Cardiac muscle cell (in vitro differentiated cells and primary cell): ENCODE results near the gene LPIN1. TPM values are rescaled to one million over a fixed set of nuclear protein-coding genes. Genes with fewer than 3 reads are reported as not detected.
A peak's percentile ranks its signal among the peaks of the same experiment; 100 is the strongest.

Source experiments
- DNase-seq, 2 donors: peaks; one replicate each; pipeline versions ENCODE4 v3.0.0 to v3.0.0-alpha.2; 2010 to 2017; ENCODE audit warnings: low read depth in 1 of 2, low spot score in 1 of 2
- H3K27ac ChIP-seq: fragments of 200-600 bp; sonication (generic); 2 replicates; pipeline ENCODE4 v1.5.1; 2016
- H3K27me3 ChIP-seq: fragments of 200-600 bp; sonication (generic); 2 replicates; pipeline ENCODE4 v1.6.0; 2016; ENCODE audit warnings: control low read depth
- H3K36me3 ChIP-seq: fragments of 200-600 bp; sonication (generic); 2 replicates; pipeline ENCODE4 v1.5.1; 2016; ENCODE audit warnings: control low read depth
- H3K4me1 ChIP-seq: fragments of 200-600 bp; sonication (generic); 2 replicates; pipeline ENCODE4 v1.8.1; 2017; ENCODE audit warnings: low read depth, mild to moderate bottlenecking, mixed run types
- H3K4me3 ChIP-seq: fragments of 200-600 bp; sonication (generic); 2 replicates; pipeline ENCODE4 v1.5.1; 2016; ENCODE audit warnings: mild to moderate bottlenecking
- H3K9me3 ChIP-seq: fragments of 200-600 bp; sonication (generic); 2 replicates; pipeline ENCODE4 v1.5.1; 2017; ENCODE audit warnings: low read depth, mild to moderate bottlenecking, control low read depth
- CTCF ChIP-seq: IDR thresholded peaks from 2 replicates; pipeline ENCODE4 v1.5.1; 2012; ENCODE audit warnings: low read depth, mild to moderate bottlenecking, low read length
- polyA plus RNA-seq: library from polyadenylated mRNA; unstranded; fragments of >200 nt; fragmentation: Nextera tagmentation; extraction: Ambion mirVana; gene quantifications from 2 replicates; pipeline ENCODE4 v1.2.1, GENCODE V29; 2016
- total RNA-seq: library from RNA; depleted of rRNA; stranded (reverse); fragments of >200 nt; gene quantifications from 2 replicates; pipeline ENCODE4 v1.2.3, GENCODE V29; 2016

Gene LPIN1
- total and polyA plus RNA-seq, 2 experiments from 2014 or later, result 47.0 to 58.3 TPM

- H3K27me3 ChIP-seq, result no peaks in the 10 kb centered on the region
- DNase-seq, result no peak
- no peak for TF ChIP-seq CTCF
- no peaks in the 10 kb centered on the region for H3K9me3 ChIP-seq
- no peak overlapping the region for H3K27ac ChIP-seq
- H3K4me1 ChIP-seq, result no peaks in the 10 kb centered on the region
- no peak overlapping the region for H3K4me3 ChIP-seq
- H3K36me3 ChIP-seq, result peaks cover 49% of the 10 kb centered on the region
Observed at GRCh38 chr2:11775384-11775783, 29.0 kb downstream of the LPIN1 start.

- DNase-seq, result no peak
- Histone ChIP-seq H3K27ac (no peak overlapping the region), H3K27me3 (no peaks in the 10 kb centered on the region), H3K4me1 (no peaks in the 10 kb centered on the region), H3K4me3 (no peak overlapping the region), H3K9me3 (no peaks in the 10 kb centered on the region), H3K36me3 (peaks cover 55% of the 10 kb centered on the region)
- TF ChIP-seq CTCF, result no peak
Observed at GRCh38 chr2:11777066-11777782, 30.8 kb downstream of the LPIN1 start.

- Histone ChIP-seq H3K27ac (no peak overlapping the region), H3K9me3 (no peaks in the 10 kb centered on the region), H3K27me3 (no peaks in the 10 kb centered on the region), H3K4me3 (no peak overlapping the region), H3K36me3 (peaks cover 61% of the 10 kb centered on the region), H3K4me1 (no peaks in the 10 kb centered on the region)
- no peak for TF ChIP-seq CTCF
- no peak for DNase-seq
Observed at GRCh38 chr2:11777886-11778415, 31.5 kb downstream of the LPIN1 start.

- no peak for DNase-seq
- no peaks in the 10 kb centered on the region for H3K9me3 ChIP-seq
- no peak for TF ChIP-seq CTCF
- no peak overlapping the region for H3K27ac ChIP-seq
- H3K4me1 ChIP-seq, result no peaks in the 10 kb centered on the region
- peaks cover 66% of the 10 kb centered on the region for H3K36me3 ChIP-seq
- H3K4me3 ChIP-seq, result no peak overlapping the region
- no peaks in the 10 kb centered on the region for H3K27me3 ChIP-seq
Observed at GRCh38 chr2:11778416-11778815, 32.0 kb downstream of the LPIN1 start.

GRCh38 chr2:11778923-11779757, 32.7 kb downstream of the LPIN1 start:
- H3K27me3 ChIP-seq, result no peaks in the 10 kb centered on the region
- H3K9me3 ChIP-seq, result no peaks in the 10 kb centered on the region
- DNase-seq, result peak; percentile 74 to 81
- H3K36me3 ChIP-seq, result peaks cover 65% of the 10 kb centered on the region
- H3K4me1 ChIP-seq, result no peaks in the 10 kb centered on the region
- no peak overlapping the region for H3K27ac ChIP-seq
- H3K4me3 ChIP-seq, result no peak overlapping the region
- TF ChIP-seq CTCF, result peak; percentile 90
